ENCODE measurements around the gene AUTS2.

The AUTS2 gene

DNA sequence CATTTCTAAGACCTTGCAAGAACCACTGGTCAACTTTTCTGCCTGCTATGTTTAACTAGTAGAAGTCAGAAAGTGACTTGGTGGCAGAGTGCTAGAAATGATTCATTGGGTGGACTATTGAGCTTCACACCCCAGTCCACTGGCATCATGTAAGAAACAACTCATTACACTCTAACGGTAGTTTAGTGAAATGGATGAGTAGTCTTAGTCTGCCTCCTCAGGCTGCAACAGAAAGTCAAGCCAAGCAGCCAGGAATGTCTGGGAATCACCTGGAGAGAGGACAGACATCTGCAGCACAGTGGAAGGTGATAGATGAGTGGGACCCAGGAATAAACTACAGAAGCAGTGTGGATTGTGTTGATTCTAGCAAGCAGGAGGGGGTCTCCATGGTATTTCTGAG, 125.4 kb downstream of the AUTS2 start:
- DNase-seq (ENCODE audit: low read depth): no peak

DNA sequence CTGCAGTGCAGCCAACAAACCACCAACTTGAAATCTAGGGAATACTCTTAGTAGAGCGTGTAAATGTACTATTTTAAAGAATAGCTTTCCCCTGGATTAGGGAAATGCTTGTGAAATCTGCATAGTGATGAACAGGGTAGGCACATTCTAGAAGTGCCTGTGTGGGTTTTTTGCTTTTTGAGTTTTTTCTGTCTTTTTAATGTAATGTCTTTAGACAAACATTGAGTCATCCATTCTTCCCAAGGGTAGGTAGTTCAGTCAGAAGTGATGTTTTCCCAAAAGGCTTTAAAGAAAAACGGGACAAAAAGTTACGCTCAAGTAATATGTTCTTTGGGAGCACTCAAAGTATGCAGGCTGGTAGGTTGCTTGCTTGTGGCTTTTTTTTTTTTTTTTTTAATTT, 130.0 kb downstream of the AUTS2 start:
- no peak for DNase-seq (ENCODE audit: low read depth)

DNA sequence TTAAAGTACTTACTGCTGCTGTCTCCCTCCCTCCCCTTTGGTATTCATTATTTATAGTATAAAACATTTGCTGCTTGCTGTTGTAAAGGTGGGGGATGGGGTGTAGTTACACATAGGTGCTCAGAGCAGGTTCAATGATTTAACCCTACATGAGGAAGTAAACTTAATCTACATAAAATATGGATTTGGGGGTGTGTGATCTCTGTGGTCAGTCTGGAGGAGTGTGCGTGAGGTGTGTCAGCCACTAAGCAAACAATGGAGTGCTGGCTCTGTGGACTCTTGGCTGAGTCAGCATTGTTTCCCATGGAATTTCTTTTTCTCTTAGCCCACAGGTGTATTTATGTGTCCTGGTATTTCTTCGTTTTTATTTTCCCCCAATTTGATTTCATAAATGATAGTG, 133.9 kb downstream of the AUTS2 start:
- DNase-seq (ENCODE audit: low read depth): no peak

DNA sequence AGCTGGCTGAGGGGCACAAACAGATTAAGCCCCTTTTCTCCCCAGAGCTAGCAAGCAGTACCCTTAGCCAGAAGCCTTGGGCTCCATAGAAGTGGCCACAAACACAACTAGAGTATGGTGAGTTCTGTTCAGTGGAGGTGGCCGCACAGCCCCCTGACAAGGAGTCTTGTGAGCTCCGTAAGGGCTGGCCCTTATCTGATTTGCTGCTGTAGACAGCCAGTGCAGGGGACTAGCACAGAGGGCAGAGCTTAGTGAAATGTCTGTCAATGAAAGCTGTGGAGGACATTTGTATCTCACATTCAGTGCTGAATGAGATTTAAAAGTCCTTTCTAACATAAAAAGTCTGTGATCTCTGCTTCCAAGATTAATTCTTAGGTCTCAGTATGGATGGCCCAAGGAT, 137.3 kb downstream of the AUTS2 start:
- no peak for DNase-seq (ENCODE audit: low read depth)

DNA sequence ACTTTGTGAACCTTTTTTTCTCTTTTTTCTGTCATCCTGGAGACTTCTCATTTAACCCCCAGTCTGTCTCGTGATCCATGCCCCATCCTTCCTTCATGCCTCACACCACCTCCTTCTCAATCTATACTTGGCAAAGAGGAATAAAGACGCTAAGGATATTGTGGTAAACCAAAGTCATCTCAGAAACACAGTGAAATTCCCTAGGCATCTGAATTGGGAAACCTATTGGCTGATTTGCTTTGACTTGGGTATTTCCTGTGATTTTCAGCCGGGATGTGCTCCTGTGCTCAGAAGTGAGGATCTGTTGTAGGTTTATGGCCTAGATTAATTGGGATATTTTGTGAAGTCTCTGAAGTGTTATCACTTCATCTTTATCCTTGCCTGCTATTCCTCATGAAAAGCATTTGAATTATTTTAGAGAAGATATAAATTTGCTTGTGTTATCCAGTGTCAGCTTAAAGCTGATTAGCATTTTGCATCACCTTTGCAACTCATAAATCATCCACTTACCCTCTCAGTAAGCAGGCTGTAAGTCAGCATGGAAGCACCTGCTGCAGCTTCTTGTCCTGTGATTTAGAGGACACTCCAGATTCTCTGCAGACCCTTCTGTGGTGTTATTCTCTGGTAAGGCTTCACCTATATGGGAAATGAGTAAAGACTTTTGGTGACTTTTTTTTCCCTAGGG, 138.0 kb downstream of the AUTS2 start:
- DNase-seq (ENCODE audit: low read depth): no peak

DNA sequence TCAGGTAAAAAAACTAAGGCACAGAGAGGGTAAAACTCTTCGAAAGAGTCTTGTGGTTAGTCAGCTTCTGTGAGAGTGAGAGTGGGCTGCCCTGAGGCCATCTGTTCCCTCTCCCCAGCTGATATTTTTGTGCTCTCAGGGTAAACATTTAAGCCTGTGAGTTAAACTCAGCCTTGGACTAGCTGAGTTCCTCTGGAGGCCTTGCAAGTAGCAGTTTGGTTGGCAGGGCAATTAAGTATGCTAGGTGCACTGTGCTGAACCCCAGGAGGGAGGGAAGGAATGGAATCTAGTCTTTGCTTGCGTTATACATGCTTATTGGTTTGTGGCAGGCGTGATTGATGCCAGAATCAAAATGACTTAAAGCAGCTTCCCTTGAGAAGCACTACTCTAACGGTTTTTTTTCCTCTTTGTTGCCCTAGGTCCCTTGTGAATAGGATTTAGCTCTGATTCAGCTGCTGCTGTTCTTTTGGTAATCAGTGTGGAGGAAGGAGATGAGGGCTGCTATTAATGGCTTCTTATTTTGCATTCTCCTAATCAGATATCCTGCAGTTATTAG, 140.2 kb downstream of the AUTS2 start:
- no peak for DNase-seq (ENCODE audit: low read depth)

DNA sequence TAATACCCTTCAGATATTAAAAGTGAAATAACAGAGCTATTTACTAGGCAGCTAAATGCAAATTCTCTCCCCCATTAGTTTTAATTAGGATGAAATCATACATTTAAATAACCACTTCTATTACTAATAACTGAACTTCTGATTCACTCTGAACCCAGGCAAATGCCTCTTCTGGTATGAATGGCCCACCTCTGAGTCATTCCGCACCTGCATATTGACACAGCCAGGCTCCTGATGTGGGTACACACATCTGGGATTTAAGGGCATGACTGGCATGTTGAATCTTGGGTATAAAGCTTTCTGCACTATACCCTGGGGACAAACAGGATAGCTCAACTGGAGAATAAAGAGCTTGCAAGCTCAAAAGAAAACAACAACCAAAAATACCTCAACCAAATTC, 140.9 kb downstream of the AUTS2 start:
- no peak for DNase-seq (ENCODE audit: low read depth)

DNA sequence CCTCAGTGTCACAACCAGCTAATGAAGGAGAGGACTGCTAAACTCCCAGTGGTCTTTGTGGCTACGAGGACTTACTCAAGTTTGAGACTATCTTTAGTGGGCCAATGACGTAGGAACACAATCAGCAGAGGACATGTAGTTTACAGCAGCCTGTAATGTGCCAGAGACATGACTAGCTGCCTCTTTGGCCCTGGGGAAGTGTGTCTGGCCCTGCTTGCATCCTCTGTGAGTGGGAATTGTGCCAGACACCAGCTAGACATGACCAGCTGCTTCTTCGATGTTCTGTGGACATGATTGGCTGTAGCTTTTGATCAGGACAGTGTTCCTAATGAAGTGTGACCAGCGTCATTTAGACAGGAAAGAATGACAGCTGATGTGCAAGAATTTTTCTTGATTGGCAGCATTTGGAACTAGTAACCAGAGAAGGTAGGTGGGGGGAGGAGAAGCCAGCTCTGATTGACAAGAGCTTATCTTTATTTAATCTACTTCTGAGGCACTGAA, 141.7 kb downstream of the AUTS2 start:
- no peak for DNase-seq (ENCODE audit: low read depth)

DNA sequence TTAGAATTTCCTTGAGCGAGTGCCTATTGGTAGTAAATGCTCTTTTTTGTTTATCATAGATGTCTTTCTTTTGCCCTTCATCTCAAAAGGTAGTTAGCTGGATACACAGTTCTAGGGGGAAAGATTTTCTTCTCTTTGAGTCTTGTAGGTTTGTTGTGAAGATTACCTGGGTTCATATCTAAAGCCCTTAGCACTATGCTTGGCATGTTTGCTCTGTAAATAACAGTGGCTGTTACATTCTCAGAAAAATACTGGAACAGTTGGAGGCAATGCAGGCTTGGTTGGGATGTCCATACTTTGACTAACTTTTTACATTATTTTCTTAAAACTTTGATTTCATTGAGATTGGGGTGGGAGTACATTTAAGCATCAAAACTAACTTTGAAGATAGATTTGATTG, 144.0 kb downstream of the AUTS2 start:
- DNase-seq (ENCODE audit: low read depth): no peak

DNA sequence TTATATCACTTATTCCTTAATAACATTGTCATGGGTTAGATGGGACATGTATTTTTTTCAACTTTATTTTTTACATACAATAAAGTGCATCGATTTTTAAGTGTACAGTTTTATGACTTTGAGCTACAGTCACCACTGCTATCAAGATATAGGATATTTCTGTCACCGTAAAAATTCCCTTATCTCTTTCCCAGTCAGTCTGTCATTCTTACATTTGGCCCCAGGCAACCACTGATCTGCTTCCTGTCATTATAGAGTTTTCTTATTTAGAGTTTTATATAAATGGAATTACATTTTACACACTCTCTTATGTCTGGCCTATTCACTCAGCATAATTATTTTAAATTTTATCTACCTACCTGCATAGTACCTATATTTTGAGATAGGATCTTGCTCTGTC, 145.2 kb downstream of the AUTS2 start:
- DNase-seq (ENCODE audit: low read depth): no peak

DNA sequence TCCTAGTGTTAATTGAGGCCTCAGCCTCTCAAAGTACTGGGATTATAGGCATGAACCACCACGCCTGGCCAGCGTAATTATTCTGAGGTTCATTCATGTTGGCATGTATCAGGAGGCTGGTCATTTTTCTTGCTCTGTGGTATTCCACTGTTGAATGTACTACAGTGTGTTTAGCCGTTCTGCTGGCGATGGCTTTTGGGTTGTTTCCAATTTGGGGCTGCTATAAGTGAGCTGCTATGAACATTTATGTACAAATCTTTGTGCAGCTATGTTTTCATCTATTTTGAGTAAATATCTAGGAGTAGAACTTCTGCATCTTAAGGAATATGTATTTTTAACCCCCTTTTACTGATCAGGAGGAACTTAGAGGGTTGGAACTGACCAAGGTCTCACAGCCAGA, 145.8 kb downstream of the AUTS2 start:
- no peak for DNase-seq (ENCODE audit: low read depth)

DNA sequence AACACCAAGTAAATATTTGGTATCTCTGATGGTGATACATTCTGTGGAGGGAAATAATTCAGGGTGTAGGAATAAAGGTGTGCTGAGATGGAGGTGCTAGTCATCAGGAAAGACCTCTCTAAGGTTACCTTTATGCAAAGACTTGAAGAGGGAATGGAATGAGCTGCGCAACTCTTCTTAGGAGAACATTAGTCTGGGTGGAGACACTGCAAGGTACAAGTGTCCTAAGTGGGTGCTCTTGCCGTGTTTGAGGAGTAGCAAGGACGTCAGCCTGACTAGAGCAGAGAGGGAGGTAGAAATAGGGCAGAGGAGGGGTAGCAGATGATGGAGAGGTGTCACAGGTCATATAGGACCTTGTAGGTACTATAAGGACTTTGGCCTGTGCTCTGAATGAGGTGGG, 148.1 kb downstream of the AUTS2 start:
- no peak for DNase-seq (ENCODE audit: low read depth)

DNA sequence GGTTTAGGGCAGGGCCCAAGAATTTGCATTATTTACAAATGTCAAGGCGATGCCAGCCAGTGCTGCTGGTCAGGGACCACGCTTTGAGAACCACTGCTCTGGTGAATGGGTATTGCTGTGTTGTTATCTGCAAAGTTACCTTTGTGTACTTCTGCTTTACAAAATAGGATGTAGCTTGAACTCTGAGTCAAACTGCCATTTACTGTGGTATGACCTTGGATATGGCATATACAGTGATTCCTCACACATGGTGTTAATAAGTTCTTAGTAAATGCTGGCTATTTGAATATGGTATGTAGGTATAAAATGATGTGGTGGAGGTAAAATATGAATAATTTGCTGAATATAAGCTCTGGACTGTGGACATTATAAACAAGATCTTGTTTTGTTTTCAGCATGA, 148.9 kb downstream of the AUTS2 start:
- DNase-seq (ENCODE audit: low read depth): no peak

DNA sequence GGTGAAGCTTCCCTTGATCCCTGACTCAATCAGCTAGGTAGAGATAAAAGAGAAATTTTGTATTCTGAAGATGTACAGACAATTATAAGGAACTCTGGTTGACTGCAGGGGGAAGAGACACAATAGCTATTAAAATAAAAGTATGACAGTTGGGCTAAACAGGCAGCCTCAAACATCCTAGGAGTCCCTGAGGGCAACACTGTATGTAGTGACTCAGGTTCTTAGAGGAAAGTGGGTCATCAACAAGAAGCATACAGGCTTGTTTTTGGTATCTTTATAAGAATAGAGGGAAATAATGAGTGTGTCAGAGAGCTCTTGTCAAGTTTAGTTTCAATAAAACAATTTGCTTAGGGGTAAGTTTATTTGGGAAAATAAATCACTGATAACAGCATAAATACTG, 150.3 kb downstream of the AUTS2 start:
- no peak for DNase-seq (ENCODE audit: low read depth)

DNA sequence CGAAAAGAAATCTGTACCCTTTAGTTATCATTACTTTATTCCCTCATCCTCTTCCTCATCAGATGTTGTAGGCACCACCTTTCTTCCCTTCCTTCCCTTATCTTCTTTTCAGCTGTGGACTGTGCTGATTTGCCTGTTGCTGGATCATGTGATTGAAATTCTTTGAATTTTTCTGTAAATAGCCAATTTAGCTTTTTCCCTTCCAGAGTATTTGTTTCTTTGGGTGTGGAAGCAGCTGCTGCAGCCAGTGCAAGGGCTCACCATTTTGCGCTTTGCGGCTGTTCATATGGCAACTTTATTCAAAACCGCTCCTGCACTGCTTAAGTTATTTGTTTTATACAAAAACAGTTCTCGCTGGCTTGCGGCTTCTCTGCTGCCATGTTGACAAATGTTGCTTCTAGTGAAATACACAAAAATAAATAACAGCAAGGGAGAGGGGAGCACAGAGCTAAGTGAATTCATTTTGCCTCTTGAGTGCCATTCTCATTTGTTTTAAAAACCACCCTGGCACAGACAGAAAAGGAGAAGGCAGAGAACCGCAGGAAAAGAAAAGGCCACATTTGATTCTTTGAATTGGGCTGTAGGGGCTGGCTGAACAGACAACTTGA, 151.2 kb downstream of the AUTS2 start:
- DNase-seq (ENCODE audit: low read depth): no peak

DNA sequence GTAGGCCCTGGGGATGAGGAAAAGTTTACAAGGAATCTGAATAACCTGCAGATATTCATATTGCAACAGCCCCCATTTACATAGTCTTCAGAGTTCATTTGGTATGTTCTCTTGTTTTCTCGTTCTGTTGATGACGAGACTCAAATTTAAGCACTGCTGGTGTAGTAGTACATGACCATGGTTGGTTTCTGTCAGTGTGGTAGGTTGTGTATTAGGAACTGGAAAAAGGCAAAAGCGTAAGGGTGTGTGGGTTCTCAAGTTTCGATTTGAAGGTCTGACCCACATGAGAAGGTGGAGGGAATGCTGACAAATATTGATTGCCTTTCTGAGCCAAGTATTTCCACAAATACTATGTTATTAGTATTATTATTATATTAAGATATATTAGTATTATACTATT, 151.7 kb downstream of the AUTS2 start:
- no peak for DNase-seq (ENCODE audit: low read depth)

DNA sequence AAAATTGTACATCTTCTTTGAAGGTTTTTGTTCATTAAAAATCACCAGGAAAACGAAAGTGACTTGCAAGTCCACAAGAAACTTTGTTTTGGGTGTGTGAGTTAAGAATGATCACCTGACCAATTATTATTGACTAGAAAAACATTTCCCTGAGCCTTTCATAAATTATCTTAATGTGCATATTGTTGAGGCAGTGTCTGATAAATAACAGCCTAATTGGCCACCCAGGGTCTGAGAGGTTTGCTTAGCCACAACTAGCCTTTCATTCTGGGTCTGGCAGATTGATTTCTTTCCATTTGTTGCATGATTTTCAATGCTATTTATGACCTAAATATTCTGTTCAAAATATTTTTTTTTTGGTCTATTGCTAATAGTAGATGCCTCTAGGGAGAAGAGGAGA, 152.8 kb downstream of the AUTS2 start:
- DNase-seq (ENCODE audit: low read depth): no peak

DNA sequence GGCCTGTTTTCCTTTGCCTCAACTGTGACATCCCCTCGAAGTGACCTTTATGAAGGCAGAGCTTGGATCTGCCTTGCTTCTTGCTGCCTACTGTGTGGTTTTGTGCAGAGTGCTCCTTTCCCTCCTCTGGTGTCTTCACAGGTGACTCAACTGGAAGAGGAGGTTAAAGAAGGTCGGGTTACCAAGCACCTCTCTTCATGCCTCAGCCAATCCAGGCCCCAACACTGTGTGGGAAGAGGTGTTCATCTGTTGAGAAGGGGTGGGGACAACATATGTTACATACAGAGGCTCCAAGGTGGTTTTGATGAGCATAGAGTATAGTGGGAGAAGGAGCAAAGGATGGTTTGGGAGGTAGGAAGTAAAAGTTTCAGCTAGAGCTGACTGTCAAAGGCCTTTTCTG, 155.7 kb downstream of the AUTS2 start:
- no peak for DNase-seq (ENCODE audit: low read depth)

DNA sequence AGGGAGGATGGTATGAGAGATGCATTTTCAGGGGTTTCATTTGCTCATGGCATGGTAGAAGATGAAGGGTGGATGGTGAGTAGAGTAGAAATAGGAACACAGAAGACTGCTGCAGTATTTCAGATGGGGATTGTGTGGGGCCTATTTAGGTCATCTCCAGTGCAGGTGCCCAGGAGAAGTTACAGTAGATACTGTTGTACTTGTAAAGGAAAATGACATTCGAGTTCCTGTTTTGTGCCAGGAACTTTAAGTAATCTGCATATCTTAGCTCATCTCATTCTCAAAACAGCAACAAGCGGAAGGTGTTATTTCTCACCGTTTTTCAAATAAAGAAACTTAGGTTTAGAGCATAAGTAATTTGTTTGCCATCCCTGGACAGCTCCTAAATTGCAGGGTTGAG, 156.2 kb downstream of the AUTS2 start:
- no peak for DNase-seq (ENCODE audit: low read depth)

DNA sequence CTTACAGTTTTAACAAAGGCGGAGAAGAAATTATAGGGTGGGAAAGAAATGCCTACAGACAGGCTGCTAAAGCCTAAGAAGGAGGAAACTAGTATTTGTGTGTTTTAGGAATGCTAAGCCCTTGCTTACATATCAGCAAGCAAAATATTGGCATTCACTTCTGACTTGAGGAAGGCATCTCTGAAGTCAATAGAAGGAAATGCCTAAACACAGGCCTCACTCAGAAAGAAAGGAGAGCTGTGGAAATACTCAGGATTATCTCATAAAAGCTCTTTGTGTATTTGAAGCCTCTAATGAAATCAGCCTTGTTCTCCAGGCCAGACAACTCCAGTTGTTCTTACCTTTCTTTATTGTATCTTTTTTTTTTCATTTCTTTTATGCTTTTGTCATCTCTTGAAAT, 158.0 kb downstream of the AUTS2 start:
- no peak for DNase-seq (ENCODE audit: low read depth)

DNA sequence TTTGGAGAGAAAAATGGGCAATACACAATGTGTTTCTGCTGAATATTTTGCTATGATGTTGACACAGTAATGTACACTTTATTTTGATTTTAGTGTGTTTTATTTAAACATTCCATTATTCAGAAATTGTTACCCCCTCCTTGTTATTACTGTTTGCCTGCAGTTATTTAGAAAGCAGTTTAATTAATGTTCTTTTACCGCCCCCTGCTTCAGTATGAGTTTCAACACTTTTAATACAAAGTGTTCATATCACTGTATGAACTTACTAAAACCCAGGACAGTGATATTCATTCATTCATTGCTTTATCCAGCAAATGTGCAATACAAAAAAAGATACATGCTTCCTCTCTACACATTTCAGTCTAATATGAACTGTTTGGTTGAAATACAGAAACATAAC, 159.3 kb downstream of the AUTS2 start:
- no peak for DNase-seq (ENCODE audit: low read depth)

DNA sequence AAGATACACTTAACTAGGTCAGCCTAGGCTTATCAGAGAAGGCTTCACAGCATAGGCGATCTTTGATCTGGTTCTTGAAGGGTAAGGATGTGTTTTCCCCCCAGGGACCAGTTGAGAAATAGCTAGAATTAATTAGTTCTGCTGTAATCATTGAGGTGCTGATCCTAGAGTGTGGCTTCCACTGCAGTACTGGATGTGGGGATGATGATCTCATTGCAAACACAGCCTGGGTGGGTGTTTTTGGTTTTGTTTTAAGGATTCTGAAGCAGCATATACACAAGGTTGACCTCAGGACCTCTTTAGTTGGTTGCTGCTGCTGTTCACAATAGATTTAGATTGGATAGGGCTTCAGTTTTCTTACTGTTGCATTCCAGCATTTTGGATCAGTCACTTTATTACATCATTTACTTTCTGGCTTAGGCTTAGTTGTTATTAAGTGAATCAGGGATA, 159.7 kb downstream of the AUTS2 start:
- DNase-seq (ENCODE audit: low read depth): no peak

DNA sequence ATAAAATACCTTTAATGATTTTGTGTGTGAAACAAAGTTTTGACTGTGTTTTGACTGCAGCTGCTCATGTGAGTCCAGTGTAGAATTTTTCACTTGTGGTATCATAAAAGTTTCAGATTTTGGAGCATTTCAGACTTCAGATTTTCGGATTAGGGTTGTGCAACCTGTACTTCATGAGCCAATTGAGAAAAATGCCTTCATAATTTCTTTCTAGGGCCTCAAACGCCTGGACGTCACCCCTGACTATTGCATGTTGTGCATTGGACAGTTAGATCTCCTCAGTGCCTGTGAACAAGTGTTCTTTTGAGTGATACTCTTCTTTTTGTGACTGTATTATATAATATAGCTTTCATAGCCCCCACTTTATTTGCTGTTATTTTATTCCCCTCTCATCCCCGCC, 161.1 kb downstream of the AUTS2 start:
- no peak for DNase-seq (ENCODE audit: low read depth)
